WERI-Rb-1 (cell line): ENCODE data around the gene PLAA.

ENCODE experiments used
- DNase-seq: peaks from one replicate; pipeline ENCODE4 v3.0.0-alpha.2; 2020
- H3K27ac ChIP-seq: fragments of 250-450 bp; sonication (Bioruptor Pico); 2 replicates; pipeline ENCODE4 v1.5.1; 2020; ENCODE audit warnings: mild to moderate bottlenecking, moderate library complexity
- H3K27me3 ChIP-seq: fragments of 250-450 bp; sonication (Bioruptor Pico); 2 replicates; pipeline ENCODE4 v1.5.1; 2021; ENCODE audit warnings: mild to moderate bottlenecking, low read depth, moderate library complexity; ENCODE audit not compliant: insufficient read depth, severe bottlenecking
- H3K36me3 ChIP-seq: fragments of 250-450 bp; sonication (Bioruptor Pico); 2 replicates; pipeline ENCODE4 v1.5.1; 2020; ENCODE audit warnings: mild to moderate bottlenecking, moderate library complexity
- H3K4me3 ChIP-seq: 2 replicates; pipeline ENCODE4 v1.5.1; 2011; ENCODE audit warnings: low read depth, mild to moderate bottlenecking, control low read depth, low read length
- H3K9me3 ChIP-seq: fragments of 250-450 bp; sonication (Bioruptor Pico); 2 replicates; pipeline ENCODE4 v1.5.1; 2021; ENCODE audit warnings: mild to moderate bottlenecking, moderate library complexity; ENCODE audit not compliant: severe bottlenecking
- CTCF ChIP-seq: IDR thresholded peaks from 2 replicates; pipeline ENCODE4 v1.5.1; 2011; ENCODE audit warnings: low read depth, mild to moderate bottlenecking, control low read depth, inconsistent platforms, low read length

PLAA gene

GRCh38 chr9:26940779-26941178 lies 6.3 kb downstream of the PLAA start:
- Histone ChIP-seq H3K27ac (no peak overlapping the region), H3K27me3 (no peaks in the 10 kb centered on the region), H3K4me3 (no peak overlapping the region), H3K9me3 (no peaks in the 10 kb centered on the region), H3K36me3 (peaks cover 7% of the 10 kb centered on the region)
- no peak for DNase-seq
- no peak for TF ChIP-seq CTCF

- Histone ChIP-seq H3K9me3 (no peaks in the 10 kb centered on the region), H3K27me3 (no peaks in the 10 kb centered on the region), H3K36me3 (peaks cover 7% of the 10 kb centered on the region), H3K27ac (no peak overlapping the region), H3K4me3 (no peak overlapping the region)
- no peak for TF ChIP-seq CTCF
- DNase-seq = no peak
Observed at GRCh38 chr9:26939955-26940711, 6.9 kb downstream of the PLAA start.

GRCh38 chr9:26937816-26938371 lies 9.1 kb downstream of the PLAA start:
- TF ChIP-seq CTCF = no peak
- Histone ChIP-seq H3K27ac (no peak overlapping the region), H3K9me3 (no peaks in the 10 kb centered on the region), H3K36me3 (peaks cover 3% of the 10 kb centered on the region), H3K27me3 (no peaks in the 10 kb centered on the region), H3K4me3 (no peak overlapping the region)
- DNase-seq = no peak

GRCh38 chr9:26935847-26936246 lies 11.2 kb downstream of the PLAA start:
- no peak overlapping the region for H3K27ac ChIP-seq
- H3K36me3 ChIP-seq = peaks cover 6% of the 10 kb centered on the region
- no peak for TF ChIP-seq CTCF

GRCh38 chr9:26928902-26929495 lies 18.0 kb downstream of the PLAA start:
- Histone ChIP-seq H3K36me3 (peaks cover 40% of the 10 kb centered on the region), H3K9me3 (no peaks in the 10 kb centered on the region), H3K27me3 (no peaks in the 10 kb centered on the region), H3K4me3 (no peak overlapping the region), H3K27ac (no peak overlapping the region)
- no peak for DNase-seq
- no peak for TF ChIP-seq CTCF

More at GRCh38 chr9:26935847-26936246, 11.2 kb downstream of the PLAA start:
- no peaks in the 10 kb centered on the region for H3K9me3 ChIP-seq
- H3K27me3 ChIP-seq = no peaks in the 10 kb centered on the region
- no peak for DNase-seq
- no peak overlapping the region for H3K4me3 ChIP-seq
